K562 (cell line): Measurements from ENCODE around the gene FKBP7. TPM values are rescaled to one million over a fixed set of nuclear protein-coding genes. Genes with fewer than 3 reads are reported as not detected.

ENCODE experiments used
- ATAC-seq: fragments of 200-7000 bp; cut with Tn5 transposase; 3 replicates; pipeline ENCODE4 v1.9.1; 2020; ENCODE audit warnings: moderate library complexity
- BruUV-seq: library from RNA; stranded (reverse); fragments of 400-500 nt; replicated peaks from 2 replicates; lab custom pipeline; 2021; lab: Mats Ljungman, UMichigan
- CTCF ChIA-PET: fragments of 300-600 bp; formaldehyde crosslinking; extraction: SDS; loops from one replicate; lab custom pipeline; 2021; ENCODE audit warnings: low intra/inter-chr PET ratio; lab: Yijun Ruan, JAX
- POLR2A ChIA-PET: fragments of 300-600, 350-650 bp; sonication (Branson Sonifier 250); formaldehyde crosslinking; extraction: SDS; loops from one replicate; lab custom pipeline; 2021; ENCODE audit warnings: antibody characterized with exemption, inconsistent platforms; lab: Yijun Ruan, JAX
- DNase-seq, 4 experiments: peaks; one replicate each; pipeline versions ENCODE4 v3.0.0 to v3.0.0-alpha.2; 2011 to 2018; ENCODE audit warnings: low spot score in 3 of 4, mixed read lengths in 3 of 4; ENCODE audit errors: extremely low read depth in 1 of 4
- FAIRE-seq: peaks from 2 replicates; lab custom pipeline; 2011; peaks lifted over from hg19 to GRCh38; lab: Jason Lieb, UNC
- H2AFZ ChIP-seq: 2 replicates; pipeline ENCODE4 v1.6.0; 2011; ENCODE audit warnings: low read depth, low read length, control low read depth, inconsistent platforms
- H3K27ac ChIP-seq: fragments of 200-600 bp; 3 replicates; pipeline ENCODE4 v1.8.0; 2011; ENCODE audit warnings: low read depth, mild to moderate bottlenecking, control low read depth, inconsistent platforms, low read length, moderate library complexity, mixed read lengths; ENCODE audit errors: extremely low read depth
- H3K27me3 ChIP-seq, 2 experiments: fragments of 300-600 bp in 1 of 2; 2 replicates in 1 of 2; 3 replicates in 1 of 2; pipeline versions ENCODE4 v1.6.0 to v1.8.0; 2011; ENCODE audit warnings: inconsistent platforms in 2 of 2, low read length in 2 of 2, mild to moderate bottlenecking in 1 of 2, mixed read lengths in 1 of 2, moderate library complexity in 1 of 2; ENCODE audit not compliant: control insufficient read depth in 2 of 2, insufficient read depth in 2 of 2
- H3K36me3 ChIP-seq: fragments of 300-600 bp; 3 replicates; pipeline ENCODE4 v1.8.0; 2011; ENCODE audit warnings: mild to moderate bottlenecking, low read length, inconsistent platforms; ENCODE audit not compliant: control insufficient read depth, insufficient read depth
- H3K4me1 ChIP-seq, 2 experiments: fragments of 200-600 bp in 1 of 2; replicated peaks in 1 of 2; 2 replicates in 1 of 2; 3 replicates in 1 of 2; pipeline versions ENCODE4 v1.5.1 to v1.8.0; 2011; ENCODE audit warnings: inconsistent platforms in 2 of 2, low read length in 2 of 2, mild to moderate bottlenecking in 1 of 2, mixed read lengths in 1 of 2, moderate library complexity in 1 of 2; ENCODE audit not compliant: control insufficient read depth in 2 of 2, insufficient read depth in 2 of 2
- H3K4me2 ChIP-seq: 2 replicates; pipeline ENCODE4 v1.6.1; 2011; ENCODE audit warnings: low read length, control low read depth, inconsistent platforms, mixed read lengths; ENCODE audit not compliant: insufficient read depth
- H3K4me3 ChIP-seq: fragments of 200-600 bp; sonication (generic), shearing (Covaris generic); 2 replicates; pipeline ENCODE4 v1.5.1; 2016; ENCODE audit warnings: control low read depth, inconsistent platforms
- H3K79me2 ChIP-seq: fragments of 200-600 bp; 3 replicates; pipeline ENCODE4 v1.8.0; 2011; ENCODE audit warnings: low read length, inconsistent platforms; ENCODE audit not compliant: control insufficient read depth, insufficient read depth
- H3K9ac ChIP-seq, 2 experiments: 2 replicates each; pipeline versions ENCODE4 v1.6.0 to v1.6.1; 2011; ENCODE audit warnings: low read depth in 2 of 2, low read length in 2 of 2, control low read depth in 1 of 2, inconsistent platforms in 1 of 2, mild to moderate bottlenecking in 1 of 2, mixed read lengths in 1 of 2; ENCODE audit not compliant: insufficient read depth in 1 of 2
- H3K9me1 ChIP-seq: one replicate; pipeline ENCODE4 v1.6.0; 2011; ENCODE audit warnings: inconsistent platforms, mild to moderate bottlenecking, low read length, moderate library complexity; ENCODE audit not compliant: control insufficient read depth, insufficient read depth
- H3K9me3 ChIP-seq: replicated peaks from 2 replicates; pipeline ENCODE4 v1.5.1; 2011; ENCODE audit warnings: low read depth, low read length, inconsistent platforms; ENCODE audit not compliant: control insufficient read depth, insufficient read depth
- H4K20me1 ChIP-seq: replicated peaks from 2 replicates; pipeline ENCODE4 v1.6.1; 2011; ENCODE audit warnings: low read length, inconsistent platforms, mixed read lengths; ENCODE audit not compliant: control insufficient read depth, insufficient read depth
- CAMTA2 ChIP-seq: fragments of 250-450 bp; sonication (Bioruptor Pico); conservative IDR thresholded peaks from 2 replicates; pipeline ENCODE4 v1.5.1; 2022
- E4F1 ChIP-seq: fragments of 250-450 bp; sonication (Bioruptor Pico); IDR thresholded peaks from 2 replicates; pipeline ENCODE4 v1.5.0; 2021; ENCODE audit warnings: mild to moderate bottlenecking, borderline replicate concordance
- MXI1 ChIP-seq: IDR thresholded peaks from 2 replicates; pipeline ENCODE4 v1.6.1; 2011; ENCODE audit warnings: low read depth, mild to moderate bottlenecking, improper control_type of control experiment, low read length
- RBFOX2 ChIP-seq: fragments of 200-400 bp; formaldehyde crosslinking; IDR thresholded peaks from 2 replicates; pipeline ENCODE4 v1.6.1; 2017; ENCODE audit warnings: low read depth, mild to moderate bottlenecking, low read length, moderate library complexity
- RFX7 ChIP-seq: fragments of 250-450 bp; sonication (Bioruptor Pico); IDR thresholded peaks from 2 replicates; pipeline ENCODE4 v1.5.1; 2021; ENCODE audit warnings: mild to moderate bottlenecking
- TGIF2 ChIP-seq: sonication (generic); formaldehyde crosslinking; IDR thresholded peaks from 2 replicates; pipeline ENCODE4 v1.8.1; 2022; ENCODE audit warnings: mild to moderate bottlenecking, missing genetic modification reagents, moderate library complexity
- ZFP1 ChIP-seq: fragments of 450-650 bp; formaldehyde crosslinking; IDR thresholded peaks from 2 replicates; pipeline ENCODE4 v1.4.0; 2020; ENCODE audit warnings: mild to moderate bottlenecking, mixed read lengths
- ZFP36 ChIP-seq: fragments of 150-350 bp; IDR thresholded peaks from 2 replicates; pipeline ENCODE4 v1.6.1; 2018; ENCODE audit warnings: low read length, low read depth; ENCODE audit not compliant: partially characterized antibody
- ZKSCAN1 ChIP-seq: fragments of 150-350 bp; IDR thresholded peaks from 2 replicates; pipeline ENCODE4 v1.6.1; 2016; ENCODE audit warnings: low read depth, low read length
- ZNF3 ChIP-seq: fragments of 250-450 bp; sonication (Bioruptor Pico); IDR thresholded peaks from 2 replicates; pipeline ENCODE4 v1.5.0; 2021; ENCODE audit warnings: mild to moderate bottlenecking, moderate library complexity
- ZNF316 ChIP-seq: fragments of 450-650 bp; IDR thresholded peaks from 2 replicates; pipeline ENCODE4 v1.6.1; 2016
- ZNF407 ChIP-seq: fragments of 450-650 bp; IDR thresholded peaks from 2 replicates; pipeline ENCODE4 v1.6.1; 2016; ENCODE audit warnings: low read depth
- WGBS: fragments of 100-300 bp; shearing (Covaris generic); methylation state at CpG from one replicate; pipeline ENCODE4 v1.1.6; 2016; ENCODE audit warnings: low coverage, mixed read lengths; ENCODE audit not compliant: insufficient coverage; ENCODE audit errors: missing lambda C conversion rate; 5-methylcytosine and 5-hydroxymethylcytosine counted together
- in situ Hi-C: fragments of 300-500 bp; cut with MboI; formaldehyde crosslinking; loops from 4 replicates; pipeline ENCODE4 v1.15.0; 2018; ENCODE audit warnings: inconsistent platforms, mixed read lengths
- intact Hi-C: fragments of 100-400 bp; cut with micrococcal nuclease; formaldehyde crosslinking; loops from 2 replicates; pipeline ENCODE4 v1.14.2; 2022
- polyA plus RNA-seq, 8 experiments: library from polyadenylated mRNA; depleted of rRNA in 4 of 8; stranded (reverse) in 5 of 8; unstranded in 3 of 8; fragments of >200 nt; fragmentation: Nextera tagmentation in 2 of 8; fragmentation: Illumina TruSeq in 1 of 8; extraction: Ambion mirVana in 2 of 8; extraction: Trizol in 1 of 8; gene quantifications; 2 replicates each; pipeline versions ENCODE4 v1.2.1 to v1.2.3, GENCODE V29; 2011 to 2014; ENCODE audit warnings: inconsistent platforms in 1 of 8, missing spikeins in 1 of 8
- total RNA-seq, 7 experiments: library from RNA; depleted of rRNA in 6 of 7; stranded (reverse); fragments of >200 nt in 6 of 7; fragmentation: Illumina TruSeq in 2 of 7; extraction: Trizol in 2 of 7; gene quantifications; 2 replicates each; pipeline versions ENCODE4 v1.2.1 to v1.2.3, GENCODE V29; 2011 to 2021; ENCODE audit warnings: low replicate concordance in 1 of 7

Gene FKBP7
- total and polyA plus RNA-seq, 9 of the 15 experiments (the other 6 are each of a cell fraction or from before 2014, with no cell fraction given): 6.1 to 23.2 (median 19.0) TPM

- Histone ChIP-seq H3K79me2 (peaks cover 26% of the 10 kb centered on the region), H3K4me1 (peaks cover 0 to 2% of the 10 kb centered on the region in 2 experiments; a peak in 1 of 5 replicates), H2AFZ (no peak overlapping the region), H3K4me3 (no peak overlapping the region), H3K27ac (no peak overlapping the region), H3K27me3 (no peaks in the 10 kb centered on the region), H3K9me3 (no peaks in the 10 kb centered on the region; the same call in 1 of the 2 replicates), H4K20me1 (no peaks in the 10 kb centered on the region), H3K36me3 (no peaks in the 10 kb centered on the region), H3K9ac (no peak overlapping the region), H3K4me2 (no peak overlapping the region), H3K9me1 (no peaks in the 10 kb centered on the region)
- 81% methylated on average over 11 of the region's 11 CpGs for WGBS
- intact Hi-C loops: loop anchor here (5.0 kb wide), 1 partner anchor 119 kb away; no protein-coding TSS in a partner anchor
- ChIA-PET POLR2A (interaction anchor here (0.6 to 2.2 kb wide), 3 partner anchors 15 to 24 kb away, joined by 3 to 14 read pairs (median 3); no protein-coding TSS in a partner anchor), CTCF (no interaction called here)
- FAIRE-seq (no peak), DNase-seq (no peak), ATAC-seq (no peak)
- no TSS peak for BruUV-seq
- in situ Hi-C loops: no loop called here
- TF ChIP-seq E4F1 (CRISPR knock-in tag) (no peak), ZNF3 (no peak), RFX7 (CRISPR knock-in tag) (no peak), TGIF2 (CRISPR knock-in tag) (no peak), ZFP36 (no peak), ZNF316 (no peak), ZFP1 (CRISPR knock-in tag) (no peak), ZKSCAN1 (no peak), MXI1 (no peak), CAMTA2 (CRISPR knock-in tag) (no peak), RBFOX2 (no peak), ZNF407 (no peak)
Measured at GRCh38 chr2:178521304-178522150, 43.1 kb upstream of the FKBP7 start.
